ENCODE data around the gene UBAC2.

Gene UBAC2, protein sequence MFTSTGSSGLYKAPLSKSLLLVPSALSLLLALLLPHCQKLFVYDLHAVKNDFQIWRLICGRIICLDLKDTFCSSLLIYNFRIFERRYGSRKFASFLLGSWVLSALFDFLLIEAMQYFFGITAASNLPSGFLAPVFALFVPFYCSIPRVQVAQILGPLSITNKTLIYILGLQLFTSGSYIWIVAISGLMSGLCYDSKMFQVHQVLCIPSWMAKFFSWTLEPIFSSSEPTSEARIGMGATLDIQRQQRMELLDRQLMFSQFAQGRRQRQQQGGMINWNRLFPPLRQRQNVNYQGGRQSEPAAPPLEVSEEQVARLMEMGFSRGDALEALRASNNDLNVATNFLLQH

DNA sequence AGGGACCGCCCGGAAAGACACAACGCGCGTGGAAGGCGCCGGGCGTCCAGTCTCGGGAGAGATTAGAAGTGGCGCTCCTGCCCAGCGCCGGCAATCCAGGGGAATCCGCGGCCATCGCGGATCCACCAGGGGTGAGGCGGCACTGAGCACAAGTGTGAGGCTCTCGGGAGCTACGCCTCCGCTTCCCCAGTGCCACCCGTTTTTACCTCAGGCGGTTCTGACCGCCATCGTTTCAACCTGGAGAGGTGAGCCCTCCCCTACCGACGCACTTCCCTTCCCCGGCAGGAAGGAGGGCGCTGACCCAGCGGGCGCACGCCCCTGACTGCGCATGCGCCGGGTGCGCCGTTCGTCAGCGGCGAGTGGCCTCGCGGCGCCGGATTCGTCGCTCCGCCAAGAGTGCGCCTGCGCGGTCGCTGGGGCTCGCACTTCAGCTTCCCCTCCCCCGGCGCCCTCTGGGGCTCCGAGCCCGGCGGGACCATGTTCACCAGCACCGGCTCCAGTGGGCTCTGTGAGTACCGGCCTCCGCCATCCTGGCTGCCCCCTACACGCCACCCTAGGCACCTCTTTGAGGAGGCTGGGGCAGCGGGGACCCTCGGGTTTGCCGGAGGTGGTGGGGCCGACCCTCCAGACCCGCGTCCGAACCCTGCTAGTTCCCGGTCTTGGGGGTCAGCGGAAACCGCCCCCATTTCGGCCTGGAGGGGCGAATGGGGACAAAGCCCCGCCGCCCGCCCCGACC is at the start of gene UBAC2:
Gene UBAC2, plus strand, starts transcription at position 423 of the 736 bp plus-strand sequence. Its CDS starts 55 bp downstream, at position 478.
- DNase-seq = peak; percentile 91 to 92

DNA sequence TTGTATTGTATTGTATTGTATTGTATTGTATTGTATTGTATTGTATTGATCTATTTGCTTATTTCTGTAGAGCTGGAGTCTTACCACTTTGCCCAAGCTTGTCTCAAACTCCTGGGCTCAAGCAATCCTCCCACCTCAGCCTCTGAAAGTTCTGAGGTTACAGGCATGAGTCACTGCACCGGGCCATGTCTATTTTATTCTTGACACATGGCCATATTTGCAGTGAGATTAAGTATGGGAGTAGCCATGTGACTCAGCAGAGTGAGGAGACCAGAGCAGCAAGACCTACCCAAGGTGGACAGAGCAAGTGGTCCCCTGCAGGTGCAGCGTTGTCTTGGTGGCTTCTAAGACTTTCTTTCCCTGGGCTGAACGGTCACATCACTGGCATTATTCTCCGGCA is 49.1 kb upstream of the UBAC2 start:
- DNase-seq = no peak

DNA sequence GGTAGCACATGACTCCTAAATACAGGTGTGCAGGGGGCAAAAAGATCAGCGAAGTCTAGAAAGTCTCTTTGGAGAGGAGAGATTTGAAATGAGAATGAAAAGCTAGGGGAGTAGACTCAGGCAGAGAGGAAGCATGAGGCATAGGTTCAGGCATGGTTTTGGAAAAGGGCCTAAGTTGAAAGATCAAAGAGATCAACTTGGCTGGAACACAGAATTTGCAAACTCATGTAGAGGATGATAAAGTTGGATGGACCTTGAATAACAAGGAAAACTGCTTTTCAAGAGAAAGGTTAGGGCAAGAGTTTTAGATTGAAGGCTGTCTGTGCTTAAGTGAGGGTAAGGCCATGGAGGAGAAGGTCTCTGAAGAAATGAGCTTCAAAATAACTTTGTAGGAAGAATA is 47.4 kb upstream of the UBAC2 start:
- no peak for DNase-seq

DNA sequence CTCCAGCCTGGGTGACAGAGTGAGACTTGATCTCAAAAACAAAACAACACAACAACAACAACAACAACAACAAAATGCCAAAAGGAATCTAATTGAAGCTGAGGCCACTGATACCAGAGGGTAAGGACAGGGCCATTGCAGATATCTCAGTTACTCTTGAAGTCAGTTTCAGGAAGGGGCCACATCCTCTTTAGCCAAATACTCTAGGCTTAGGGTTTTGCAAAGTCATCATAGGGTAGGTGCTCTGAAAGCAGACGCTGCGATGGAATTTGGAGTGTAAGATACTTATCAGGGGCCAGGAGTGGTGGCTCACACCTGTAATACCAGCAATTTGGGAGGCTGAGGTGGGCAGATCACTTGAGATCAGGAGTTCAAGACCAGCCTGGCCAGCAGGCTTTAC is 46.6 kb upstream of the UBAC2 start:
- DNase-seq = peak; percentile 14 to 21

DNA sequence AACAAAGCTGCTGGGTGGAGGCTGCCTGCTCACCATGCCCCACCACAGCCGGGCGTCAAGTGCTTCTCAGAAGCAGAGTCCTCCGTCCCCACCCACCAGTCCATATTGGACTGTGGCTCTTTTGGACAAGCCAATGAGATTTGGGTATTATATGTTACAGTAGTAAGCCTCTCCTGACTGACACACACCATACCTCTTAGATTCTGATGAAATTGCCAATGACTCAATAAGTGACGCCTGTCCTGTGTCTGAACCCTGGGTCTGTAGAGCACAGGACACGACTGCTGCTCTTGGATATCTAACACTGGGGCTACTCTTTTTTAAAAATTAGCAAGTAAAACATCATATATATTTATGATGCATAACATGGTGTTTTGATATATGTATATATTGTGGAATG is 44.8 kb upstream of the UBAC2 start:
- no peak for DNase-seq

DNA sequence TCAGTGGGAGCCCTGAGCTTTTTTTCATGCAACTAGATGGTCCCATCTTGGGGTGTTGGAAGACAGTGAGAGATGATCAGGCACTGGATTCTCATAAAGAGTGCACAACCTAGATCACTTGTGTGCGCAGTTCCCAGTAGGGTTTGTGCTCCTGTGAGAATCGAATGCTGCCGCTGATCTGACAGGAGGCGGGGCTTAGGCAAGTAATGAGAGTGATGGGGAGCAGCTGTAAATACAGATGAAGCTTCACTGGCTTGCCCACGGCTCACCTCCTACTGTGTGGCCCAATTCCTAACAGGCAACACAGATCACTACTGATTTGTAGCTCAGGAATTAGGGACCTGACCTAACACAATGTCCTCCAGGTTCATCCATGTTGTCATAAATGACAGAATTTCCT is 43.6 kb upstream of the UBAC2 start:
- no peak for DNase-seq

DNA sequence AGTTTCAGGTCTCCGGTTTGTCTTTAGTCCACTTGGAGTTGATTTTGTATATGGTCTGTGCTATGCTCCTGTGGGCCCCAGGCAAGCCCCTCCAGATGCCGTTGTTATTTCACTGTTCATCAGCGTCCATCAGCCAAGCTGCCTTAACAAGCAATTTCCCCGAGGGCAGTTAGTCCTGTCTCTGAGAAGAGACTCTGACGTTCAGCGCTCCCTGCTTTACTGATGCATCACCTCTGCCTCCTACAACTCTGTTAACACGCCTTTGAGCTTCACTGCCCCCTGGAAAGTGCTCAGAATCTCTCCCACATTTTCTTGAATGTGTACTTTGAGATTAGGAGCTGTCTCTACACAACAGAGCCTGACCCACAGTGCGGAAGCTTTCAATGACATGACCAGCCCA is 41.8 kb upstream of the UBAC2 start:
- no peak for DNase-seq

DNA sequence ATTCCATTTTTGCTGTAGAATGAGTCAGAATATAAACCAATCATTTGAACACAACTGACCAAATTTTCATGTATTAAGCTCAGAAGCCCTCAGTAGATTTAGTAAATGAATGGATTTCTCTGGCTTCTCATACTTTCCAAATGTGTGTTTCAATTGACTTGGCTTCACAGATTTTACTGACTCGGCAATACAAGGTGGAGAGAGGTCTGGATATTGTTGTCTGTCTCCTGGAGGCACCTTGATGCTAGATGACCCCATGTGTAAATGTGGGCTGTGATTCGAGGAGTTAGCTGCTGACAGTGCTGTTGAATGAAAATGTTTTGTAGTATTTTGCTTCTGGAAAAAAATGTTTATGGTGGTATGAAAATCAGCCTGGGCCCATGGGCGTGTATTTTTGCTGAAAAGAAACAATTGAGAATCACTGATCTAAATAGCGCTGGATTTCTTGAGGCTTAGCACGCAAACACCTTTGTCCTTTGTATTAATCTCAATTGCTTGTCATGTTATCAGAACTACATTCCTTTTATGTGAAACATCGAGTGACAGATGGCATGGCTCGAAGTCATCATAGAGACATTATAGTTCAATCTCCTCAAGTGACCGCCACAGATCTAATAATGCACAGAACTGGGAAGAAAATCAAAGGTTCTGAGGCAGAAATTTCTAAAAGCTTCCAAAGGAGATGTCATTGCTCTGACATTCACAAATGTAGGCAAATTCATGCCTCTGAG is 41.2 kb upstream of the UBAC2 start:
- no peak for DNase-seq

DNA sequence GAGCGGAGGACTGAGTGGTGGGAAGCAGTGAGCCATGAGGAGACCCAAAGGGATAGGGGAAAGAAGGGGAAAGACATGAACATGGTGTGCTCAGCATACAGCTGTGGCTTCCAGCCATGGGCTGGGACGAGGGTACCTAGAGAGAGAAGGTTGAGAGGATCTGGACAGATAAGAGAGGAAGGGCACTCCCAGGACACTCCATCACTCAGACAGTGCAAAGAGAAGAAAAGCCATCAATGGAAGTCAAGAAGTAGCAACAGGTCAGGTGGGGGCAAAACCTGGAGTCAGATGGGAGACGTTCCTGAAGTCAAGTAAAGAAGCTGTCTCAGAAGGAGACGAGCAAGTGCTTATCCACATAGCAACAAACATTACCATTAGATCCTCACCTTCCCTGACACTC is 40.2 kb upstream of the UBAC2 start:
- no peak for DNase-seq

DNA sequence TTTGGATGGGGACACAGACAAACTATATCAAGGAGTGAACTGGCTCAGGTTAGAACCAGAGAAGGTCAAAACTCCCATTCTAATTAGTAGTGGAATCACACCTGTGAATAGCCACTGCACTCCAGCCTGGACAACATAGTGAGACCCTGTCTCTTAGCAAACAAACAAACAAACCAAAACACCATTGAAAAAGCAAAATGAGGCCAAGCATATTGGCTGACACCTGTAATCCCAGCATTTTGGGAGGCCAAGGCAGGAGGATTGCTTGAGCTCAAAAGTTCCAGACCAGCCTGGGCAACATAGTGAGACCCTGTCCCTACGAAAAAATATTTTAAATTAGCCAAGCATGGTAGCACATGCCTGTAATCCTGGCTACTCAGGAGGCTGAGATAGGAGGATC is 39.1 kb upstream of the UBAC2 start:
- DNase-seq = no peak

DNA sequence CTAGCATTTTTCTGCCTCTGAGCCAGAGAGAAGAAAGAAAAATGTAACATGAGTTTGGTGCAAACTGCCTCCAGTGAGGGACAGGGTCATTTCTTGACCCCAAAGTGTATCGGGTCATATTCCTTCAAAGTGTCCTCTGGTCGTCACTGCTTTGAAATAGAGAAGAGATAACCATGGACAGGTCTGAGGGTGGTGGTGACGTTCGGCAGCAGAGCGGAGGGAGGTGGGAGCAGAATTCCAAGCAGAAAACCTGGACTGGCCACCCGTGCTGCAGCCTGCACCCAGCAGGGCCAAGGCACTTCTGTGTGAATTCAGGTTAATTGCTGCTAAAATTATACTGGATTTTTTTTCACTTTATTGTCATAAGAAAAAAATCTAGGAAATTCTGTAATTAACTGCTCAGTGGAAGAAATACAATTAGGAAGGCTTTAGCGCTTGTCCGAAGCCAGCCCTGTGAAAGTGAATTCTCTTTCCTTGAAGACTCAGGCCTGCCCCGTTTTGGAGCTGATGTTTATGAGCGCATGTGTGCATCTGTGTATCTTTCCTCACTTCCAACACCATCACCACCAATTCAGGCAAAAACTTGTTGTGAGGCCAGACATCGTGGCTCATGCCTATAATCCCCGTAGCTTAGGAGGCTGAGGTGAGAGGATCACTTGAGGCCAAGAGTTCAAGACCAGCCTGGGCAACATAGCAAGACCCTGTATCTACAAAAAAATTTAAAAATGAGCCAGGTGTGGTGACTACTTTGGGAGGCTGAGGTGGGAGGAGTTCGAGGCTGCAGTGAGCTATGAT is 37.9 kb upstream of the UBAC2 start:
- no peak for DNase-seq

DNA sequence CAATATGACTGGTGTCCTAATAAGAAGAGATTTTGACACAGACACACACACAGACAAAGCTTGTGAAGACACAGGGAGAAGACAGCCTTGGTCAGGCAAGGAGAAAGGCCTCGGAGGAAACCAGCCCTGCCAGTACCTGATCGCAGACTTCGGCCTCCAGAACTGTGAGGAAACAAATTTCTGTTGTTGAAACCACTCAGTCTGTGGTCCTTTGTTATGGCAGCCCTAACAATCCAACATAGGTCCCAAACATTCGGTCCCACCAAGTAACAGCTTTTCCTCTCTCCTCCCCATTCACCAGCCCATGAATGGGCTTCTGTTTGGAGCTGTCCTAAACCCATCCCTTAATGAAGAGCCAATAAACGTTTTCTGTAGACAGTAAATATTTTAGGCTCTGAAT is 36.4 kb upstream of the UBAC2 start:
- DNase-seq = no peak

DNA sequence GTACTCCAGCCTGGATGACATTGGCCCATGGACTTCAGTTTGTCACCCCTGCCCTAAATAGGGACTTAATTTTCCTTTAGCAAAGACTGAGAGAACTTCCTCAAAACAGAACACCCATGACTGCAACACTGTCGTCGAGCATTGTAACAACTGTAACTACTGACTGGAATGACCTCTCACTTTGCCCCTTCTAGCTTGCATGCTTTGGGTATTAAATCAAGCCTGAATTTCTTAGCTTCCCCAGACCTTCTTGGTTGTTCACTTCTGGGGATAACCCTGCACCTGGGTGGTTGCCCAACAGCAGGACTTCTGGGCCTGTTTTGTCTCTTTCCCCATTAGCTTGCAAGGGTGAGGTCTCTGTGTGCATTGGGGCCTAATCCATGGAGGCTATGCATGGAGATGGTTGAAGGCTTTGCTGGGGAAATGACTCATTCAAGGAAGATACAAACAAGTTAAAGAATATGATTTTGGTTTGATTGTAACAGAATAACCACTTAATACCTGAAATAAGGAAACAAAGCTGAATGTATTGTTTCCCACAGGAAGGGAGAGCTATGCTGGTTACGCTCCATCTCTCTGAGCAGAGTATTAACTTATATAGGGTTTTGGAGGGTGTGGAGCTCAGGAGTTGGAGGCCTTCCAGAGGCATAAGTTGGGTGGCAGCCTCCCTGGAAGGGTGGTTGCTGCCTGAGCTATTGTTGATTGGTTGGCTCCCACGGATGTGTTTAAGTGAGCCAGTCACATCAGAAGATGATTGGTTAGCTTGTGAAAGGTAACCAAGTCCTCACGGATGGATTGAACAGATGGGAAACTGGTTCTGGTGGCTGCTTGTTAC is 34.7 kb upstream of the UBAC2 start:
- DNase-seq = no peak

DNA sequence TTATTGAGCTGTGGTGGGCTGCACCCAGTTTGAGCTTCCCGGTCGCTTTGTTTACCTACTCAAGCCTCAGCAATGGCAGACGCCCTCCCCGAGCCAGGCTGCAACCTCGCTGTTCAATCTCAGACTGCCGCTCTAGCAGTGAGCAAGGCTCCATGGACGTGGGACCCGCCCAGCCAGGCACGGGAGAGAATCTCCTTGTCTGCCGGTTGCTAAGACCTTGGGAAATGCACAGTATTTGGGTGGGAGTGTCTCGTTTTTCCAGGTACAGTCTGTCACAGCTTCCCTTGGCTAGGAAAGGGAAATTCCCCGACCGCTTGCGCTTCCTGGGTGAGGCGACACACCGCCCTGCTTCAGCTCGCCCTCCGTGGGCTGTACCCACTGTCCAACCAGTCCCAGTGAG is 27.7 kb upstream of the UBAC2 start:
- DNase-seq = no peak

DNA sequence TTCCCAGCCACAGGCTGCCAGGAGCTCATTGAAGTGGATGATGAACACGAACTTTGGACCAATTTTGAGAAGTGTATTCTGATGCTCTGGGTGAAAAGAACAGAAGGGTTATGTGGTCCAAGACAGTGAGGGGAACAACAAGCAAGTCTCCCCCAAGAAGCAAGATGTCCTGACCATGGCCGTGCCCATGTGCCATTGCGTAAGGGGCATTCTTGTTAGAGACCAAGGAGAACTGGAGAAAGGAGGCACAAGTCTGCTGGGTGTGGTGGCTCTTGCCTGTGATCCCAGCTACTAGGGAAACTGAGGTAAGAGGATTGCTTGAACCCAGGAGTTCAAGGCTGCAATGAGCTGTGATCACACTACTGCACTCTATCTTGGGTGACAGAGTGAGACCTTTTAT is 27.0 kb upstream of the UBAC2 start:
- no peak for DNase-seq

DNA sequence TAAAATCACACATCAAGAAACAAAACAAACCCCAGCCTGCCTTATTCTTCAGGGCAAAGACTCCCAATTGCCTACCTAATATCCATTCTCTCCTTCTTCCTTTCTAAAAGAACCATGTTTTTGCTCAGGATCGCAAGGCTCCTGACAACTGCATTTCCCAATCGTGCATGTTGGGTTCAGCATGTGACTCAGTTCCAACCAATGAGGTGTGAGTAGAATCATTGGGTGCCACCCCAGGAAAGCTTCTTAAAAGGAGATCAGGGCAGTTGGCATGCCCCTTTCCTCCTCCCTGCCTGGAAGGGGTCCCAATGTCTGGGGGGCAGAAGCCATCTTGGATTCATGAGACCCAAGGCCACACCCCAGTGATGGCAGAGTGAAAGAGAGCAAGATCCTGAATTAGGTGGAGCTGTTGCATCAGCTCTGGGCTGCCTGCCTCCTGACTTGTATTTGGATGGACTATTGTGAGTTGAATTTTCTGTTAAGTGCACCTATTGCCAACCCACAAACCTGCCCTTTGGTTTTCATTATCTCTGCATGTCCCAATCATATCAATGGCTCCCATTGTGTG is 26.0 kb upstream of the UBAC2 start:
- DNase-seq = no peak

DNA sequence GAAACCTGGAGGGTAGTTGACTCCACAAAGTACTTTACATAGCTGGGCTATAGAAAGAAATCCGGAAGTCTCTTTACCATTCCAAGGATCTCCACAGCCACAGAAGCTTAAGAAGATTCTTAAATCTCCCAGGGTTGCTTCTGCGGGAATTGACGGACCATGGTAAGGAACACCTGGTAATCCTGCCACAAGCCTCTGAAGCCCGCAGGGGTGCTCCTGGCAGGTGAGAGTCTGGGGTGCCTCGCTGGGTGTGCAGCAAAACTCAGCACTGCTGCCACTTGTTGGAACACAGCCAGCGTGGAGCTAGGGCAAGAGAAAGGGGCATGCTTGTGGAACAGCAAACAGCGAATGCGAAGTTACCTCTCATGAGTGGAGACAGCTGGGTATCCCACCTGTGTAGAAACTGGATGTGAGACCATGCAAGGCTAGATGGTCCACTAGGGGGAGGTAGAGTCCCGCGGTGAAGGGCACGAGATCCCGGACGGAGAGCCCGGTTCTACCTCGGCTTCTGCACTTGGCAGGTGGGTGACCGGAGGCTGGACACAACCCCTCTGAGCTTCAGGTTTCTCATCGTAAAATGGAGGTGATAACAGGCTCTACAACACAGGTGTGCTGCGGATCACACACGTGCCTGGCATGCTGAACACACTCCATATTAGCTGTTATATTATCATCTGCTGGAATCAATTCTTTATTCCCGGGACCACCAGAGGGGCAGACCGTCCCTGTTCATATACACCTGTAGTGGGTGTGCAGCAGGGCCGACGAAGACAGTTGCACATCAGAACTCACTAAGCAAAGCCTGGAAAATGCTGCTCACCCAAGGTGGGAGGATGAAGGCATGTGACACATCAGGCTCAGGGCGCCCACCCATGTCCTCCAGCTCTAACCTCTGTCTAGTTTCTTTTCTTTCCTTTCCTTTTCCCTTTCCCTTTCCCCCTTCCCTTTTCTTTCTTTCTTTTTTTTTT is 24.1 kb upstream of the UBAC2 start:
- DNase-seq = peak; percentile 58 to 59

DNA sequence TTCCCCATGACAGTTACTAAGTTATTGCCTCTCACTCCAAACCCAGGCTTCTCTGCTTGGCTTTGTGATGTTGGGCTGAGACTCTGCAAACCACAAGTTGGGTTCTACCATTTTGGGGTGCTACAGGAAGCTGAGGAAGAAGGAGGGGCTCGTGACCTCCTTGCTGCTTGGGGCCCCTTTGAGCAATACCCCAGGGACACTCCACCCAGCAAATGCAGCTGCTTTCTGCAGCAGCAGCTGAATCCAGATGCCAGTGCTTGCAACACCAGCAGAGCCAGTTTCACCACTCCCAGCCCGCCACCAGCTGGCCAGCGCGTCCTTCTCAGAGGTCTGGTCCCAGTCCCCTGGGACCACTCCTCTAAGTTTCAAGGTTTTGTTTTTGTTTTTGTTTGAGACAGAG is 22.0 kb upstream of the UBAC2 start:
- DNase-seq = peak; percentile 55 to 63

DNA sequence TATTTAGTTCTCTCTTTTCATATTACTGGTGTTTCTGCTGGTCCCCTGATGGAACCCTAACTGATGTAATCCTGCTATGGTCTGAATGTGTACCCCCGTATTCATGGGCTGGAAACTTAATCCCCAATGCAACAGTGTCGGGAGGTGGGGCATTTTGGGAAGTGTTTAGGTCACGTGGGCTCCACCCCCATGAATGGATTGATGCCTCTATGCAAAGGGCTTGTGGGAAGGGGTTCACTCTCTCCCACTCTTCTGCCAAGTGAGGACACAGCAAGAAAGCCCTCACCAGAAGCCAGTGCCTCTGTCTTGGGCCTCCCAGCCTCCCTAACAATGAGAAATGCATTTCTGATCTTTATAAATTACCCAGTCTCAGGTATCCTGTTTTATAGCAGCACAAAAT is 21.2 kb upstream of the UBAC2 start:
- DNase-seq = no peak

DNA sequence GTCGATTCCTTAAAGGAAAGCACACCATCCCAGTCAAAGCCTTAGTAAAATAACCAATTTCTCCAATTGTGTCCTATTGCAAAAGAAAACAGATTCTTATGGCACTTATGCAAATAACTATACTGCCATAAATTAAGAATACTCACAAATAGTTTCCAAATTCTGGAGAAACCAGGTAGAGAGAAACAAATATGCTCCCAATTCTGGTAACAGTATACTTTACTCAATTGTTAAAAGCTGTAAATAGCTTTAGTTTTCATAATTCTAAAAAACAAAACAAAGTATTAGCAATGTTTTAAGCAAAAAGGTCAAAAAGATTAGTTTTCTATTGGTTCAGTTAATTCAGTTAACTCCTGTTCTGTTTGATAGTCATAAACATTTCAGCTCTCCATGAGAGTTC is 18.2 kb upstream of the UBAC2 start:
- peak in 1 of 2 experiments; percentile 14 for DNase-seq

DNA sequence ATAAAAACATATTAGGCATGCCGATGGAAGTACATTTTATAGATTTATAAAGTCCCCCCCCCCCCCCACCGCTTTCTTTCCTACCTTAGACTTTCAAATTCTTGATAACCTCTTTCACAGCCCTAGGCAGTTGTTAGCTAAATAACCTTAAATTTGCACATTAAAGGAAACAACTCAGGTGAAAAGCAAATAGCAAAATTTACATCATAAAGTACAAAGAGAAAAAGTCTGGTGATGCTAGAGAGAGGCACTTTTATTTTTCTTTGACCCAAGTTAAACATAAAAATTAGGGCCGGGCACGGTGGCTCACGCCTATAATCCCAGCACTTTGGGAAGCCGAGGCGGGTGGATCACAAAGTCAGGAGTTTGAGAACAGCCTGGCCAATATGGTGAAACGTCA is 15.0 kb upstream of the UBAC2 start:
- DNase-seq = no peak

Measured in AML-193 (cell line).